K562 (cell line): Measurements from ENCODE around the gene HHATL. TPM values are rescaled to one million over a fixed set of nuclear protein-coding genes. Genes with fewer than 3 reads are reported as not detected.

Experiments used
- ATAC-seq: fragments of 200-7000 bp; cut with Tn5 transposase; 3 replicates; pipeline ENCODE4 v1.9.1; 2020; ENCODE audit warnings: moderate library complexity
- BruUV-seq: library from RNA; stranded (reverse); fragments of 400-500 nt; replicated peaks from 2 replicates; lab custom pipeline; 2021; lab: Mats Ljungman, UMichigan
- CTCF ChIA-PET: fragments of 300-600 bp; formaldehyde crosslinking; extraction: SDS; loops from one replicate; lab custom pipeline; 2021; ENCODE audit warnings: low intra/inter-chr PET ratio; lab: Yijun Ruan, JAX
- POLR2A ChIA-PET: fragments of 300-600, 350-650 bp; sonication (Branson Sonifier 250); formaldehyde crosslinking; extraction: SDS; loops from one replicate; lab custom pipeline; 2021; ENCODE audit warnings: antibody characterized with exemption, inconsistent platforms; lab: Yijun Ruan, JAX
- DNase-seq, 4 experiments: peaks; one replicate each; pipeline versions ENCODE4 v3.0.0 to v3.0.0-alpha.2; 2011 to 2018; ENCODE audit warnings: low spot score in 3 of 4, mixed read lengths in 3 of 4; ENCODE audit errors: extremely low read depth in 1 of 4
- FAIRE-seq: peaks from 2 replicates; lab custom pipeline; 2011; peaks lifted over from hg19 to GRCh38; lab: Jason Lieb, UNC
- H2AFZ ChIP-seq: 2 replicates; pipeline ENCODE4 v1.6.0; 2011; ENCODE audit warnings: low read depth, low read length, control low read depth, inconsistent platforms
- H3K27ac ChIP-seq: fragments of 200-600 bp; 3 replicates; pipeline ENCODE4 v1.8.0; 2011; ENCODE audit warnings: low read depth, mild to moderate bottlenecking, control low read depth, inconsistent platforms, low read length, moderate library complexity, mixed read lengths; ENCODE audit errors: extremely low read depth
- H3K27me3 ChIP-seq, 2 experiments: fragments of 300-600 bp in 1 of 2; 2 replicates in 1 of 2; 3 replicates in 1 of 2; pipeline versions ENCODE4 v1.6.0 to v1.8.0; 2011; ENCODE audit warnings: inconsistent platforms in 2 of 2, low read length in 2 of 2, mild to moderate bottlenecking in 1 of 2, mixed read lengths in 1 of 2, moderate library complexity in 1 of 2; ENCODE audit not compliant: control insufficient read depth in 2 of 2, insufficient read depth in 2 of 2
- H3K36me3 ChIP-seq: fragments of 300-600 bp; 3 replicates; pipeline ENCODE4 v1.8.0; 2011; ENCODE audit warnings: mild to moderate bottlenecking, low read length, inconsistent platforms; ENCODE audit not compliant: control insufficient read depth, insufficient read depth
- H3K4me1 ChIP-seq, 2 experiments: fragments of 200-600 bp in 1 of 2; replicated peaks in 1 of 2; 2 replicates in 1 of 2; 3 replicates in 1 of 2; pipeline versions ENCODE4 v1.5.1 to v1.8.0; 2011; ENCODE audit warnings: inconsistent platforms in 2 of 2, low read length in 2 of 2, mild to moderate bottlenecking in 1 of 2, mixed read lengths in 1 of 2, moderate library complexity in 1 of 2; ENCODE audit not compliant: control insufficient read depth in 2 of 2, insufficient read depth in 2 of 2
- H3K4me2 ChIP-seq: 2 replicates; pipeline ENCODE4 v1.6.1; 2011; ENCODE audit warnings: low read length, control low read depth, inconsistent platforms, mixed read lengths; ENCODE audit not compliant: insufficient read depth
- H3K4me3 ChIP-seq: fragments of 200-600 bp; sonication (generic), shearing (Covaris generic); 2 replicates; pipeline ENCODE4 v1.5.1; 2016; ENCODE audit warnings: control low read depth, inconsistent platforms
- H3K79me2 ChIP-seq: fragments of 200-600 bp; 3 replicates; pipeline ENCODE4 v1.8.0; 2011; ENCODE audit warnings: low read length, inconsistent platforms; ENCODE audit not compliant: control insufficient read depth, insufficient read depth
- H3K9ac ChIP-seq, 2 experiments: 2 replicates each; pipeline versions ENCODE4 v1.6.0 to v1.6.1; 2011; ENCODE audit warnings: low read depth in 2 of 2, low read length in 2 of 2, control low read depth in 1 of 2, inconsistent platforms in 1 of 2, mild to moderate bottlenecking in 1 of 2, mixed read lengths in 1 of 2; ENCODE audit not compliant: insufficient read depth in 1 of 2
- H3K9me1 ChIP-seq: one replicate; pipeline ENCODE4 v1.6.0; 2011; ENCODE audit warnings: inconsistent platforms, mild to moderate bottlenecking, low read length, moderate library complexity; ENCODE audit not compliant: control insufficient read depth, insufficient read depth
- H3K9me3 ChIP-seq: replicated peaks from 2 replicates; pipeline ENCODE4 v1.5.1; 2011; ENCODE audit warnings: low read depth, low read length, inconsistent platforms; ENCODE audit not compliant: control insufficient read depth, insufficient read depth
- H4K20me1 ChIP-seq: replicated peaks from 2 replicates; pipeline ENCODE4 v1.6.1; 2011; ENCODE audit warnings: low read length, inconsistent platforms, mixed read lengths; ENCODE audit not compliant: control insufficient read depth, insufficient read depth
- CBFA2T3 ChIP-seq: fragments of 450-650 bp; IDR thresholded peaks from 2 replicates; pipeline ENCODE4 v1.6.1; 2017
- ERF ChIP-seq: fragments of 450-650 bp; formaldehyde crosslinking; IDR thresholded peaks from 2 replicates; pipeline ENCODE4 v1.4.0; 2020; ENCODE audit warnings: mild to moderate bottlenecking, mixed read lengths
- HDAC2 ChIP-seq: fragments of 450-650 bp; IDR thresholded peaks from 2 replicates; pipeline ENCODE4 v1.6.1; 2016; ENCODE audit warnings: mild to moderate bottlenecking
- MTF1 ChIP-seq: fragments of 250-450 bp; sonication (Bioruptor Pico); IDR thresholded peaks from 2 replicates; pipeline ENCODE4 v1.9.0; 2021; ENCODE audit warnings: moderate library complexity, mild to moderate bottlenecking, inconsistent platforms, borderline replicate concordance
- TARDBP ChIP-seq: fragments of 450-650 bp; IDR thresholded peaks from 2 replicates; pipeline ENCODE4 v1.6.1; 2016
- ZC3H11A ChIP-seq: IDR thresholded peaks from 2 replicates; pipeline ENCODE4 v1.6.1; 2012; ENCODE audit warnings: low read depth, low read length, improper control_type of control experiment
- WGBS: fragments of 100-300 bp; shearing (Covaris generic); methylation state at CpG from one replicate; pipeline ENCODE4 v1.1.6; 2016; ENCODE audit warnings: low coverage, mixed read lengths; ENCODE audit not compliant: insufficient coverage; ENCODE audit errors: missing lambda C conversion rate; 5-methylcytosine and 5-hydroxymethylcytosine counted together
- in situ Hi-C: fragments of 300-500 bp; cut with MboI; formaldehyde crosslinking; loops from 4 replicates; pipeline ENCODE4 v1.15.0; 2018; ENCODE audit warnings: inconsistent platforms, mixed read lengths
- intact Hi-C: fragments of 100-400 bp; cut with micrococcal nuclease; formaldehyde crosslinking; loops from 2 replicates; pipeline ENCODE4 v1.14.2; 2022
- polyA plus RNA-seq, 8 experiments: library from polyadenylated mRNA; depleted of rRNA in 4 of 8; stranded (reverse) in 5 of 8; unstranded in 3 of 8; fragments of >200 nt; fragmentation: Nextera tagmentation in 2 of 8; fragmentation: Illumina TruSeq in 1 of 8; extraction: Ambion mirVana in 2 of 8; extraction: Trizol in 1 of 8; gene quantifications; 2 replicates each; pipeline versions ENCODE4 v1.2.1 to v1.2.3, GENCODE V29; 2011 to 2014; ENCODE audit warnings: inconsistent platforms in 1 of 8, missing spikeins in 1 of 8
- total RNA-seq, 7 experiments: library from RNA; depleted of rRNA in 6 of 7; stranded (reverse); fragments of >200 nt in 6 of 7; fragmentation: Illumina TruSeq in 2 of 7; extraction: Trizol in 2 of 7; gene quantifications; 2 replicates each; pipeline versions ENCODE4 v1.2.1 to v1.2.3, GENCODE V29; 2011 to 2021; ENCODE audit warnings: low replicate concordance in 1 of 7
- TF ChIP-seq, protein P1 (sequence below): IDR thresholded peaks from 2 replicates; pipeline ENCODE4 v1.6.1; 2011; ENCODE audit warnings: borderline replicate concordance, low read depth, mild to moderate bottlenecking, moderate library complexity, low read length; ENCODE audit not compliant: insufficient read depth, poor library complexity, severe bottlenecking
- TF ChIP-seq, protein P2 (sequence below): fragments of 450-650 bp; IDR thresholded peaks from 2 replicates; pipeline ENCODE4 v1.6.1; 2016
- TF ChIP-seq, protein P3 (sequence below): sonication (generic); formaldehyde crosslinking; IDR thresholded peaks from 2 replicates; pipeline ENCODE4 v1.8.1; 2023; ENCODE audit warnings: mild to moderate bottlenecking, missing genetic modification reagents

The HHATL gene
- total and polyA plus RNA-seq, 9 of the 15 experiments (the other 6 are each of a cell fraction or from before 2014, with no cell fraction given), result not detected

DNA sequence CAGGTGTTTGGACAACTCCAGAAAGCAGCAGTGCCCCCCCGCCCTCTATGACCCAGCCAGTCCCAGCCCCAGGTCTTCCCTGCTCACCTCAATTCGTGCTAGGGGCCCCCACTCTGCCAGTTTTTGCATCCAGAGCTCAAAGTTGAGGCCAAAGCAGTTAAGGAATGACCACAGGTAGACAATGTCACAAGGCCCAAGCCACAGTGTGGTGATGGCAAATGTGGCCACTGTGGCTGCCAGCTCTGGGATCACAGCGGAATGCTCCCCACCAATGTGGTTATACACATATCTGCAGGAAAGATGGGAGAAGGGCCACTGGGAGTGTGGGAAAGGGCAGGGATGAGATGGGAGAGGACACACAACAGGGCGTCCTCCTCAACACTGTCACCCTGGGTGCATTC, 9.1 kb downstream of the HHATL start:
- Histone ChIP-seq H3K27ac (no peak overlapping the region), H3K9me1 (no peaks in the 10 kb centered on the region), H3K79me2 (no peaks in the 10 kb centered on the region), H3K36me3 (no peaks in the 10 kb centered on the region), H4K20me1 (peaks cover 24% of the 10 kb centered on the region), H3K4me1 (peaks cover 0 to 7% of the 10 kb centered on the region in 2 experiments; a peak in 2 of 5 replicates)
- POLR2A ChIA-PET, result interaction anchor here (0.8 to 1.2 kb wide), 2 partner anchors 19 to 400 kb away, joined by 3 to 4 read pairs; no protein-coding TSS in a partner anchor
- TF ChIP-seq ERF (CRISPR knock-in tag) (no peak), MTF1 (CRISPR knock-in tag) (no peak), CBFA2T3 (no peak), HDAC2 (no peak), TARDBP (no peak), ZC3H11A (no peak)
- TF ChIP-seq, protein P1, sequence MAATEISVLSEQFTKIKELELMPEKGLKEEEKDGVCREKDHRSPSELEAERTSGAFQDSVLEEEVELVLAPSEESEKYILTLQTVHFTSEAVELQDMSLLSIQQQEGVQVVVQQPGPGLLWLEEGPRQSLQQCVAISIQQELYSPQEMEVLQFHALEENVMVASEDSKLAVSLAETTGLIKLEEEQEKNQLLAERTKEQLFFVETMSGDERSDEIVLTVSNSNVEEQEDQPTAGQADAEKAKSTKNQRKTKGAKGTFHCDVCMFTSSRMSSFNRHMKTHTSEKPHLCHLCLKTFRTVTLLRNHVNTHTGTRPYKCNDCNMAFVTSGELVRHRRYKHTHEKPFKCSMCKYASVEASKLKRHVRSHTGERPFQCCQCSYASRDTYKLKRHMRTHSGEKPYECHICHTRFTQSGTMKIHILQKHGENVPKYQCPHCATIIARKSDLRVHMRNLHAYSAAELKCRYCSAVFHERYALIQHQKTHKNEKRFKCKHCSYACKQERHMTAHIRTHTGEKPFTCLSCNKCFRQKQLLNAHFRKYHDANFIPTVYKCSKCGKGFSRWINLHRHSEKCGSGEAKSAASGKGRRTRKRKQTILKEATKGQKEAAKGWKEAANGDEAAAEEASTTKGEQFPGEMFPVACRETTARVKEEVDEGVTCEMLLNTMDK, result no peak
- TF ChIP-seq, protein P2, sequence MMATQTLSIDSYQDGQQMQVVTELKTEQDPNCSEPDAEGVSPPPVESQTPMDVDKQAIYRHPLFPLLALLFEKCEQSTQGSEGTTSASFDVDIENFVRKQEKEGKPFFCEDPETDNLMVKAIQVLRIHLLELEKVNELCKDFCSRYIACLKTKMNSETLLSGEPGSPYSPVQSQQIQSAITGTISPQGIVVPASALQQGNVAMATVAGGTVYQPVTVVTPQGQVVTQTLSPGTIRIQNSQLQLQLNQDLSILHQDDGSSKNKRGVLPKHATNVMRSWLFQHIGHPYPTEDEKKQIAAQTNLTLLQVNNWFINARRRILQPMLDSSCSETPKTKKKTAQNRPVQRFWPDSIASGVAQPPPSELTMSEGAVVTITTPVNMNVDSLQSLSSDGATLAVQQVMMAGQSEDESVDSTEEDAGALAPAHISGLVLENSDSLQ, result no peak
- TF ChIP-seq, protein P3, sequence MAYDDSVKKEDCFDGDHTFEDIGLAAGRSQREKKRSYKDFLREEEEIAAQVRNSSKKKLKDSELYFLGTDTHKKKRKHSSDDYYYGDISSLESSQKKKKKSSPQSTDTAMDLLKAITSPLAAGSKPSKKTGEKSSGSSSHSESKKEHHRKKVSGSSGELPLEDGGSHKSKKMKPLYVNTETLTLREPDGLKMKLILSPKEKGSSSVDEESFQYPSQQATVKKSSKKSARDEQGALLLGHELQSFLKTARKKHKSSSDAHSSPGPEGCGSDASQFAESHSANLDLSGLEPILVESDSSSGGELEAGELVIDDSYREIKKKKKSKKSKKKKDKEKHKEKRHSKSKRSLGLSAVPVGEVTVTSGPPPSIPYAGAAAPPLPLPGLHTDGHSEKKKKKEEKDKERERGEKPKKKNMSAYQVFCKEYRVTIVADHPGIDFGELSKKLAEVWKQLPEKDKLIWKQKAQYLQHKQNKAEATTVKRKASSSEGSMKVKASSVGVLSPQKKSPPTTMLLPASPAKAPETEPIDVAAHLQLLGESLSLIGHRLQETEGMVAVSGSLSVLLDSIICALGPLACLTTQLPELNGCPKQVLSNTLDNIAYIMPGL (CRISPR knock-in tag), result no peak
- TF ChIP-seq, all 486 proteins: peak for 0
- WGBS, result 0% methylated on average over 4 of the region's 4 CpGs
- no TSS peak for BruUV-seq
- no peak for ATAC-seq
- intact Hi-C loops (no loop called here), in situ Hi-C loops (no loop called here)
- FAIRE-seq, result no peak
- Histone ChIP-seq H2AFZ (no peak overlapping the region), H3K9ac (no peak overlapping the region), H3K4me3 (no peak overlapping the region), H3K4me2 (no peak overlapping the region), H3K9me3 (no peaks in the 10 kb centered on the region), H3K27me3 (peaks cover 15 to 68% of the 10 kb centered on the region in 2 experiments)
- DNase-seq, result peak in 1 of 4 experiments; percentile 2
- CTCF ChIA-PET, result no interaction called here
